GM19468 (cell line): Measurements from ENCODE around the gene APCS.

Source experiments
- ATAC-seq: cut with Tn5 transposase; IDR thresholded peaks from one replicate; pipeline ENCODE4 v1.9.1; 2021; ENCODE audit warnings: mild to moderate bottlenecking, moderate library complexity, moderate number of reproducible peaks; ENCODE audit not compliant: unreplicated experiment; ENCODE audit errors: extremely low read depth

Gene APCS

GRCh38 chr1:159587461-159587951 is at the start of gene APCS:
Gene APCS, plus strand, starts transcription at chr1:159587826. Its CDS starts 96 bp downstream, at chr1:159587922.
- no peak for ATAC-seq

GRCh38 chr1:159548126-159548525 is 39.5 kb upstream of the APCS start:
- no peak for ATAC-seq

- no peak for ATAC-seq
Measured at GRCh38 chr1:159554261-159554660, 33.4 kb upstream of the APCS start.

- ATAC-seq = no peak
Measured at GRCh38 chr1:159554696-159555095, 32.9 kb upstream of the APCS start.

GRCh38 chr1:159556931-159557369 is 30.7 kb upstream of the APCS start:
- ATAC-seq = no peak

- ATAC-seq = no peak
Measured at GRCh38 chr1:159560599-159560998, 27.0 kb upstream of the APCS start.

GRCh38 chr1:159561497-159561896 is 26.1 kb upstream of the APCS start:
- ATAC-seq = no peak

GRCh38 chr1:159562680-159563079 is 24.9 kb upstream of the APCS start:
- no peak for ATAC-seq

- no peak for ATAC-seq
Measured at GRCh38 chr1:159577446-159577845, 10.2 kb upstream of the APCS start.

GRCh38 chr1:159580340-159580739 is 7.3 kb upstream of the APCS start:
- no peak for ATAC-seq

- no peak for ATAC-seq
Measured at GRCh38 chr1:159581422-159581821, 6.2 kb upstream of the APCS start.

GRCh38 chr1:159584536-159584935 is 3.1 kb upstream of the APCS start:
- no peak for ATAC-seq

- no peak for ATAC-seq
Measured at GRCh38 chr1:159591981-159592380, 4.4 kb downstream of the APCS start.

- ATAC-seq = no peak
Measured at GRCh38 chr1:159594625-159595405, 7.2 kb downstream of the APCS start.

GRCh38 chr1:159598196-159598595 is 10.6 kb downstream of the APCS start:
- no peak for ATAC-seq

GRCh38 chr1:159600894-159601293 is 13.3 kb downstream of the APCS start:
- no peak for ATAC-seq

- no peak for ATAC-seq
Measured at GRCh38 chr1:159602501-159602999, 14.9 kb downstream of the APCS start.

GRCh38 chr1:159612211-159612885 is 24.7 kb downstream of the APCS start:
- no peak for ATAC-seq

- ATAC-seq = no peak
Measured at GRCh38 chr1:159632922-159633321, 45.3 kb downstream of the APCS start.
